ENCODE results near the gene KLHL2.

The KLHL2 gene

GRCh38 chr4:165199286-165199685 lies 8.1 kb upstream of the KLHL2 start:
- Histone ChIP-seq H4K20me1 (ENCODE audit: insufficient read depth) (no peaks in the 10 kb centered on the region), H3K4me2 (no peak overlapping the region; the same call in 1 of the 2 replicates), H3K27me3 (ENCODE audit: insufficient read depth, low read depth) (no peaks in the 10 kb centered on the region), H3K79me2 (ENCODE audit: insufficient read depth, low read depth) (no peaks in the 10 kb centered on the region), H3K9ac (no peak overlapping the region), H3K4me3 (IDR thresholded peaks at IDR 0.05; ENCODE audit: insufficient read depth, low read depth, low read length) (no peak overlapping the region), H3K4me1 (ENCODE audit: low read depth, poor library complexity, severe bottlenecking) (peaks cover 20% of the 10 kb centered on the region), H3K27ac (no peak overlapping the region), H3K36me3 (ENCODE audit: insufficient read depth) (no peaks in the 10 kb centered on the region), H2AFZ (ENCODE audit: low read depth) (no peak overlapping the region)
- TF ChIP-seq CTCF (conservative IDR thresholded peaks at IDR 0.05; ENCODE audit: low read depth, low read length), result no peak

- no peak overlapping the region for H3K9ac ChIP-seq
Observed at GRCh38 chr4:165199722-165200121, 7.6 kb upstream of the KLHL2 start.

GRCh38 chr4:165201806-165202205 lies 5.6 kb upstream of the KLHL2 start:
- no peaks in the 10 kb centered on the region for H3K79me2 ChIP-seq (ENCODE audit: insufficient read depth, low read depth)
- no peak overlapping the region for H3K9ac ChIP-seq
- no peaks in the 10 kb centered on the region for H3K27me3 ChIP-seq (ENCODE audit: insufficient read depth, low read depth)
- TF ChIP-seq CTCF (conservative IDR thresholded peaks at IDR 0.05; ENCODE audit: low read depth, low read length), result no peak
- no peak overlapping the region for H3K4me2 ChIP-seq
- no peaks in the 10 kb centered on the region for H4K20me1 ChIP-seq (ENCODE audit: insufficient read depth)
- no peak overlapping the region for H2AFZ ChIP-seq (ENCODE audit: low read depth)
- no peak overlapping the region for H3K27ac ChIP-seq
- peaks cover 29% of the 10 kb centered on the region for H3K4me1 ChIP-seq (ENCODE audit: low read depth, poor library complexity, severe bottlenecking)
- no peaks in the 10 kb centered on the region for H3K36me3 ChIP-seq (ENCODE audit: insufficient read depth)
- H3K4me3 ChIP-seq (IDR thresholded peaks at IDR 0.05; ENCODE audit: insufficient read depth, low read depth, low read length), result no peak overlapping the region

More at GRCh38 chr4:165199722-165200121, 7.6 kb upstream of the KLHL2 start:
- Histone ChIP-seq H3K36me3 (ENCODE audit: insufficient read depth) (no peaks in the 10 kb centered on the region), H3K27me3 (ENCODE audit: insufficient read depth, low read depth) (no peaks in the 10 kb centered on the region), H3K79me2 (ENCODE audit: insufficient read depth, low read depth) (no peaks in the 10 kb centered on the region), H3K27ac (no peak overlapping the region), H3K4me1 (ENCODE audit: low read depth, poor library complexity, severe bottlenecking) (peaks cover 20% of the 10 kb centered on the region), H3K4me2 (no peak overlapping the region; the same call in 1 of the 2 replicates), H2AFZ (ENCODE audit: low read depth) (no peak overlapping the region), H4K20me1 (ENCODE audit: insufficient read depth) (no peaks in the 10 kb centered on the region), H3K4me3 (IDR thresholded peaks at IDR 0.05; ENCODE audit: insufficient read depth, low read depth, low read length) (no peak overlapping the region)
- TF ChIP-seq CTCF (conservative IDR thresholded peaks at IDR 0.05; ENCODE audit: low read depth, low read length), result no peak

GRCh38 chr4:165203541-165204461 lies 3.6 kb upstream of the KLHL2 start:
- Histone ChIP-seq H3K36me3 (ENCODE audit: insufficient read depth) (no peaks in the 10 kb centered on the region), H4K20me1 (ENCODE audit: insufficient read depth) (no peaks in the 10 kb centered on the region), H3K4me3 (IDR thresholded peaks at IDR 0.05; ENCODE audit: insufficient read depth, low read depth, low read length) (no peak overlapping the region), H3K27me3 (ENCODE audit: insufficient read depth, low read depth) (no peaks in the 10 kb centered on the region), H3K79me2 (ENCODE audit: insufficient read depth, low read depth) (peaks cover 7% of the 10 kb centered on the region; the same call in 1 of the 2 replicates), H3K27ac (no peak overlapping the region), H3K4me1 (ENCODE audit: low read depth, poor library complexity, severe bottlenecking) (peaks cover 28% of the 10 kb centered on the region), H2AFZ (ENCODE audit: low read depth) (no peak overlapping the region), H3K9ac (no peak overlapping the region), H3K4me2 (no peak overlapping the region)
- no peak for TF ChIP-seq CTCF (conservative IDR thresholded peaks at IDR 0.05; ENCODE audit: low read depth, low read length)
